ENCODE data around the gene SIRT1.
A peak's percentile ranks its signal among the peaks of the same experiment; 100 is the strongest.
"Not testable (repeated sequence)": the region's sequence is repeated elsewhere in the genome, so short reads cannot be mapped to it uniquely, and the experiment has no call there.

SIRT1 gene

DNA sequence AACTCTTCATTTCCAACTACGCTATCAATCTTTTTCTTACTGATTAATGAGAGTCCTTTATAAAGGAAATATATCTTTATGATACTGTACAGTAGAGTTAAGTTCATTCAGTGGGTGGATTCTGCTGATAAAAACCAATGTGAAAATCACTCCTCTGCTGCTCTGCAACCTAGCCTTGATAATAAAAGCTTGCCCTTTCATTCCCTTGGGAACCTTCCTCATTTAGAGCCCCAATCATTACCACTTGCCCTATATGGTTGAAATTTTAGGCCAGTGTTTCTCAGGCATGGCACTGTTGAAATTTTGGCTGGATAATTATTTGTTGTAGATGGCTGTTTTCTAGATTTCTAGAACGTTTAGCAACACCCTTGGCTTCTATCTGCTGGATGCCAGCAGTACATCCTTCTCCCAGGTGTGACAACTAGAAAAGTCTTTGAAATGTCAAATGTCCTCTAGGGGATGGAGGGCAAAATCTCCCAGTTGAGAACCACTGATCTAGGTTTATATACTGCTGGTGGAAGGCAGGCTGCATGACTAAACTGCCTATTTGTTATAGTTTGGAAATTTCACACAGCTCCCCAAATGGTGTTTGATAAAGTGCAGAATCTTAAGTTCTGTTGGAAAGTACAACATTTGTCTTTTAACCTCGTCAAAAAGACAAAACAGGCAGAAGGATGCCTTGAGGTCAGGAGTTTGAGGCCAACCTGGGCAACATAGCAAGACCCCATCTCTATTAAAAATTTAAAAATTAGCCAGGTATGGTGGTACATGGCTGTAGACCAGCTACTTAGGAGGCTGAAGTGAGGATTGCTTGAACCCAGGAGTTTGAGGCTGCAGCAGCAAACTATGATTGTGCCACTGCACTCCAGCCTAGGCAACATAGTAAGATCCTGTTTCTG lies 8.9 kb upstream of the SIRT1 start:
- FAIRE-seq (no peak), DNase-seq (ENCODE audit: extremely low spot score, insufficient read length, low read depth) (no peak)

DNA sequence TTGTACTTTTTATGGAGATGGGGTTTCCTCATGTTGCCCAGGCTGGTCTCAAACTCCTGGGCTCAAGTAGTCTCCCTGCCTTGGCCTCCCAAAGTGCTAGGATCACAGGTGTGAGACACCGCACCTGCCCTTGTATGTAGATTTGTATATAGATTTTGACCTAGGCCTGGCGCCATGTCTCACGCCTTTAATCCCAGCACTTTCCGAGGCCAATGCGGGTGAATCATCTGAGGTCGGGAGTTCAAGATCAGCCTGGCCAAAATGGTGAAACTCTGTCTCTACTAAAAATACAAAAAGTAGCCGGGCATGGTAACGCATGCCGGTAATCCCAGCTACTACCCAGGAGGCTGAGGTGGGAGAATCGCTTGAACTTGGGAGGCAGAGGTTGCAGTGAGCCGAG lies 7.0 kb upstream of the SIRT1 start:
- DNase-seq (ENCODE audit: extremely low spot score, insufficient read length, low read depth); FAIRE-seq: not testable (repeated sequence)

DNA sequence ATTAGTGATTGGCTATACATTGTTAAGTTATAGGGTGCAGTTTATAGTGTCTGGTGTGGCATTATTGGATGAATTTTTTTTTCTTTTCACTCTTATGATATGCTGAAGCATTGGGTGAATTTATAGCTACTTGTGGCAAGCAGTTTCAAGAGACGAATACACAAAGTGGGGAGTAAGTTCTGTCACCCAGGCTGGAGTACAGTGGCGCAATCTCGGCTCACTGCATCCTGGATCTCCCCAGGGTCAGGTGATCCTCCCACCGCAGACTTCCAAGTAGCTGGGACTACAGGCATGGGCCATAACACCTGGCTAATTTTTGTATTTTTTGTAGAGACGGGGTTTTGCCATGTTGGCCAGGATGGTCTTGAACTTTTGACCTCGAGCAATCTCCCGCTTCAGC lies 6.3 kb upstream of the SIRT1 start:
- FAIRE-seq = no peak

DNA sequence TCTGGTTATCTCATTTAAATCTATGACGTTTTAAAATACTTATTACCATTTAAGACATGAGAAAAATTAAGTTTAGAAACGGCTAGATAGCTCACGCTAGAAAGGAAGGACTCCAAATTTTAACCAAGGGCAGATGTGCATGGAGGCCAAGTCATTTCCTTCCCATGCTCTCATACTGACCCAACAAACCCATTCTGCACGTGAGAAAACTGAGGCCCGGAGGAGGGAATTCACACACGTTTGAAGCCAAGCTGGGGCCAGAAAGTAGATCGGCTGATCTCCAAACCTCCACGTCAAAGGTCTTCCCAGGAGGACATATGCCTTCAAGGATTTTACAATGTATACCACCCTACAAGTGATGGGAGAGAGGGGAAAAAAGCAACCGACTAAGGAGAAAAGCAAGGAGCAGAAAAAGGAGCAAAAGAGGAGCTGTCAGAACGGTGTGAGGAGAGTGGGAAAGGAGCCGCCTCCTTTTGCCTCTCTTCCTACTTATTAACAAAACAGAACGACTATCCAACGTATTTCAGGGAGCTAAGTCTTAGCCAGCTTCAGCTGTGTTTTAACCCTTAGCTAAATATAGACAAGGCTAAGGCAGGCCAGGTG lies 645 bp upstream of the SIRT1 start:
- FAIRE-seq = no peak
- no peak for DNase-seq (ENCODE audit: extremely low spot score, insufficient read length, low read depth)

More for the DNA sequence above, 6.3 kb upstream of the SIRT1 start:
- DNase-seq (ENCODE audit: extremely low spot score, insufficient read length, low read depth) = no peak

DNA sequence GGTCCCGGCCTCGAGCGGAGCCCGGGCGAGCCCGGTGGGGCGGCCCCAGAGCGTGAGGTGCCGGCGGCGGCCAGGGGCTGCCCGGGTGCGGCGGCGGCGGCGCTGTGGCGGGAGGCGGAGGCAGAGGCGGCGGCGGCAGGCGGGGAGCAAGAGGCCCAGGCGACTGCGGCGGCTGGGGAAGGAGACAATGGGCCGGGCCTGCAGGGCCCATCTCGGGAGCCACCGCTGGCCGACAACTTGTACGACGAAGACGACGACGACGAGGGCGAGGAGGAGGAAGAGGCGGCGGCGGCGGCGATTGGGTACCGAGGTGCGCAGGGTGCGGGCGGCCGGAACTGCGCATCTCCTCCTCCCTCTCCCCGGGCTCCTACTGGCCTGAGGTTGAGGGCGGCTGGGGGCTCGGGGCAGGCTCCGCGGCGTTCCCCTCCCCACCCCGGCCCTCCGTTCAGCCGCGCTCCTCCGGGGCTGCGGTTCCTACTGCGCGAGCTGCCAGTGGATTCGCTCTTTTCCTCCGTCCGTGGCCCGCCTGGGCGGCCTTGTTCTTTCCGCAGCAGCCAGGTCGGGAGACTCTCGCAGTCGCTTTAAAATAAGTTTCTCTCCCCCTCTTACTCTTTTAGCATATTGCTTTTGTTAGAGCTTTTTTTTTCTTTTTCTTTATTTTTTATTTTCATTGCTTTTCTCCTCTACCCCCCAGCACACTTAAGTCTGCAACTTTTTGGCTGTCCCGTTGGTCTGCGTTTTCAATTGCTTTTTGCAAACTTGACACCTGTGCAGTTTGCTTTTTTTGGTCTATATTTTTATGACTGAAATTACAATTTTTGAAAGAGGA lies 600 bp downstream of the SIRT1 start:
- peak; percentile 58 for DNase-seq (ENCODE audit: extremely low spot score, insufficient read length, low read depth)
- peak; percentile 18 for FAIRE-seq

DNA sequence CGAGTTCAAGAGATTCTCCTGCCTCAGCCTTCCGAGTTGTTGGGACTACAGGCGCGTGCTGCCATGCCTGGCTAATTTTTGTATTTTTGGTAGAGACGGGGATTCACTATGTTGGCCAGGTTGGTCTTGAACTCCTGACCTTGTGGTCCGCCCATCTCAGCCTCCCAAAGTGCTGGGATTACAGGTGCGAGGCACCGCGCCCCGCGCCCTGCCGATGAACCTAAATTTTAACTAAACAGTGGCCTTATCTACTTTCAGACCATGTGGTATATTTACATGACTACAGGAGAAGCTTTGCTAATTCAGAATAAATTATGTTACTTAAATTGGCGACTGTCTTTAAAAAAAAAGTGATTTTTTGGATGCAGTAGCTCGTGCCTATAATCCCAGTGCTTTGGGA lies 9.2 kb downstream of the SIRT1 start:
- no peak for DNase-seq (ENCODE audit: extremely low spot score, insufficient read length, low read depth)
- no peak for FAIRE-seq

DNA sequence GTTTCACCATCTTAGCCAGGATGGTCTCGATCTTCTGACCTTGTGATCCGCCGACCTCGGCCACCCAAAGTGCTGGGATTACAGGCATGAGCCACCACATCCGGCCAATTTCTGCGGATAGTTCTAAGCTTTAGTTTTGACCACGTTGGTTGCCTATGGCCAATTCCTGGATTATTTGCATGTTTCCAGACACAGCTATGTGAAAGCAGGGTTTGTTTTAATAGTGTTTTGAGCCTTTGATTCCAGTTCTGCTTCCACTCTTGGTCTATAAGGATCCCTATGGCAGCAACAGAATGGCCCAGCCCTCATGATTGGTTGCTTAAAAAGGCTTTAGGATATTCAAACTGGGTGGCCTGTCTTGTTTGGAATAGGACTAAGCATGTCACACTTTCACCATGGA lies 19.1 kb downstream of the SIRT1 start:
- no peak for DNase-seq (ENCODE audit: extremely low spot score, insufficient read length, low read depth)

DNA sequence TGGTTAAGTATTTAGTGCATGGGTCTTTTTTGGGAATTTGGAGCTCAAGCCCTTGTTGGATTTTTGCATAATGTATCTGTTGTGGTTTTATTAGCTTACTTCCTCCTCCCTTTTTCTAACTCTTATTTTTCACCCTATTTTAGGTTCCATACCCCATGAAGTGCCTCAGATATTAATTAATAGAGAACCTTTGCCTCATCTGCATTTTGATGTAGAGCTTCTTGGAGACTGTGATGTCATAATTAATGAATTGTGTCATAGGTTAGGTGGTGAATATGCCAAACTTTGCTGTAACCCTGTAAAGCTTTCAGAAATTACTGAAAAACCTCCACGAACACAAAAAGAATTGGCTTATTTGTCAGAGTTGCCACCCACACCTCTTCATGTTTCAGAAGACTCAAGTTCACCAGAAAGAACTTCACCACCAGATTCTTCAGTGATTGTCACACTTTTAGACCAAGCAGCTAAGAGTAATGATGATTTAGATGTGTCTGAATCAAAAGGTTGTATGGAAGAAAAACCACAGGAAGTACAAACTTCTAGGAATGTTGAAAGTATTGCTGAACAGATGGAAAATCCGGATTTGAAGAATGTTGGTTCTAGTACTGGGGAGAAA lies 28.0 kb downstream of the SIRT1 start:
- DNase-seq (ENCODE audit: extremely low spot score, insufficient read length, low read depth) (no peak), FAIRE-seq (no peak)

More for the DNA sequence above, 19.1 kb downstream of the SIRT1 start:
- no peak for FAIRE-seq

DNA sequence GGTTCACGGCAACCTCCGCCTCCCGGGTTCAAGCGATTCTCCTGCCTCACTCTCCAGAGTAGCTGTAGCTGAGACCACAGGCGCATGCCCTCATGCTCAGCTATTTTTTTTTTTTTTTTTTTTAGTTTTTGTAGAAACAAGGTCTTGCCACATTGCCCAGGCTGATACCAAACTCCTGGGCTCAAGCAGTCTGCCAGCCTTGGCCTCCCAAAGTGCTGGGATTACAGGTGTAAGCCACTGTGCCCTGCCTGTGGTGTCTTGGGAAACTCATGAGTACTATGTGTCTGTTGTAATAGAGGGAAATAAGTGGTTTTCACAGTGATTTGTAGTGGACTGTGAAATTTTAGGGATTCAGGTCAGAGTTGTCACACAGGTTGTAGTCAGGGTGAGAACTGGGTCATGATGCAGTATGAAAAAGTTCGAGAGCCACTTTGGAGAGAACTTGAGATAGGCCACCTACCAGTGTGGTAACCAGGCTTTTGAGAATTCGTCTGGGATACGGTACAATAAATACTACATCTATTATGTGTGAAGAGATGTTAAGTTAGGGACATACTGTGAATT lies 30.4 kb downstream of the SIRT1 start:
- DNase-seq (ENCODE audit: extremely low spot score, insufficient read length, low read depth) = no peak
- FAIRE-seq = no peak

DNA sequence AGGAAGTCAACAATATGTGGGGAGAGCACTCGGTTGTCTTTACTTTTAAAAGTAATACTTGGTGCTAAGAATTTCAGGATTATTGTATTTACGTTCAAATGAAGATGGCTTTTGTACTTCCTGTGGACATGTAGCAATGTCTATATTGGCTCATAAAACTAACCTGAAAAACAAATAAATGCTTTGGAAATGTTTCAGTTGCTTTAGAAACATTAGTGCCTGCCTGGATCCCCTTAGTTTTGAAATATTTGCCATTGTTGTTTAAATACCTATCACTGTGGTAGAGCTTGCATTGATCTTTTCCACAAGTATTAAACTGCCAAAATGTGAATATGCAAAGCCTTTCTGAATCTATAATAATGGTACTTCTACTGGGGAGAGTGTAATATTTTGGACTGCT lies 32.7 kb downstream of the SIRT1 start:
- DNase-seq (ENCODE audit: extremely low spot score, insufficient read length, low read depth) (no peak), FAIRE-seq (no peak)

DNA sequence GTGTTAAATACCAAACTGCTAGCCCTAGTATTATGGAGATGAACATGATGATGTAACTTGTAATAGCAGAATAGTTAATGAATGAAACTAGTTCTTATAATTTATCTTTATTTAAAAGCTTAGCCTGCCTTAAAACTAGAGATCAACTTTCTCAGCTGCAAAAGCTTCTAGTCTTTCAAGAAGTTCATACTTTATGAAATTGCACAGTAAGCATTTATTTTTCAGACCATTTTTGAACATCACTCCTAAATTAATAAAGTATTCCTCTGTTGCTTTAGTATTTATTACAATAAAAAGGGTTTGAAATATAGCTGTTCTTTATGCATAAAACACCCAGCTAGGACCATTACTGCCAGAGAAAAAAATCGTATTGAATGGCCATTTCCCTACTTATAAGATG lies 33.2 kb downstream of the SIRT1 start:
- FAIRE-seq (no peak), DNase-seq (ENCODE audit: extremely low spot score, insufficient read length, low read depth) (no peak)

DNA sequence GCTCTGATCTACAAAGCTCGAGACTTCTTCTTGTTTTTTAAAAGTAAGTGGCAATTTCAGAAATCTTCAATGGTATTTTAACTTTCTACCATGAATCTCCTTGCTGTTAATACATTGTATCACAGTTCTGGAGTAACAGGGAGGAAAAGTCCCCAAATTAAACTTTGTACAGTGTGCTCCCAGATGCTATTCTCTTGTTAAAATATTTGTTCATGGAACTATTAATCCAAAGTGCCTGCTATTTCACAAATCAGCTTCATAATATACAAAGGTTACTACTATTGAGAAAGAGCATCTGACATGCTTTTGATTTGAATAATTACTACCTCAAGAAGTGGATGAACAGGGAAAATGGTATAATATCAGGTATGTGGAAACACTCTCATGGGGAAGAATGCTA lies 36.6 kb downstream of the SIRT1 start:
- DNase-seq (ENCODE audit: extremely low spot score, insufficient read length, low read depth) = no peak
- FAIRE-seq = no peak

DNA sequence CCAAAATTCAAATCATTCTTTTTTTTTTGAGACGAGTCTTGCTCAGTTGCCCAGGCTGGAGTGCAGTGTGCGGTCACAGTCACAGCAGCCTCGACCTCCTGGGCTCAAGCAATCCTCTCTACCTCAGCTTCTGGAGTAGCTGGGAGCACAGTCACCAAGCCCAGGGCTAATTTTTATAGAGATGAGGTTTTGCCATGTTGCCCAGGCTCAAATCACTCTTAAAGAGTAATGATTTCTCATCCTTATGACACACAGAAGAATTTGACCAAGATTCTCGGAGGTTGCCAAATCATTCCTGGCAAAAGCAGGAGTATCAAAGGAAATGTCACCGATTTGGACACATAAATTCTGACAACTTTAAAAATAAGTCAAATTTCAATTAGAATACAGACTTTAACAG lies 39.1 kb downstream of the SIRT1 start:
- no peak for DNase-seq (ENCODE audit: extremely low spot score, insufficient read length, low read depth)
- no peak for FAIRE-seq

DNA sequence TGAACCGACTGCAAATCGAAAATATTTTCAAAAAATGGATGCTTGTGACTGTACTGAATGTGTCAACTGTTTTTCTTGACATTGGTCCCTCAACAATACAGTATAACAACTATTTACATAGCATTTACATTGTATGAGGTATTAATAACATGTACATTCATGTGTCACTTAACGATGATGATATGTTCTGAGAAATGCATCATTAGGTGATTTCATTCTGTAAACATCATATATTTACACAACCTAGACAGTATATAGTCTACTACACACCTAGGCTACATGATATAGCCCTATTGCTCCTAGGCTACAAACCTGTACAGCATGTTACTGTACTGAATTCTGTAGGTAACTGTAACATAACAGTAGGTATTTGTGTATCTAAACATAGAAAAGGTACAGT lies 39.7 kb downstream of the SIRT1 start:
- no peak for FAIRE-seq

DNA sequence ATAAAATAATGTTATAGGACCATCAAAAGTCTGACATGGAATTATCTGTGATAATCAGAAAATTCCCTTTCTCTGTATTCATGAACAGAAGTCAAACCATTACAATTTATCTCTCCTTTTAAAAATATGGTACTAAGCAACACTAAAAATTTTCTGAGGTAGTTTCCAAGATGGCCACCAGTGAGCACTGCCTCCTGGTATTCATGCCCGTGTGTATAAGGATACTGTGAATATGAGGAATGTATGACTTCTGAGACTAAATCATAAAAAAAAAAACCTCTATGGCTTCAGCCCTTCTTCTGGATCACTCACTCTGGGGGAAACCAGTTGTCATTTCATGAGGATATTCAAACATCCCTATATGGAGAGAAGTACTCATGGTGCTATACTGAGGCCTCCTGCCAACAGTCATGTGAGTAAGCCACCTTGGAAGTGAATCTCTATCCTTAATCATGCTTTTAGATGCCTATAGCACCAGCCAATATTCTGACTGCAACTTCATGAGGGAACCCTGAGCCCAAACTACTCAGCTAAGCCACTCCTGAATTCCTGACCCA lies 41.1 kb downstream of the SIRT1 start:
- no peak for FAIRE-seq
- no peak for DNase-seq (ENCODE audit: extremely low spot score, insufficient read length, low read depth)

More for the DNA sequence above, 39.7 kb downstream of the SIRT1 start:
- DNase-seq (ENCODE audit: extremely low spot score, insufficient read length, low read depth) = no peak

DNA sequence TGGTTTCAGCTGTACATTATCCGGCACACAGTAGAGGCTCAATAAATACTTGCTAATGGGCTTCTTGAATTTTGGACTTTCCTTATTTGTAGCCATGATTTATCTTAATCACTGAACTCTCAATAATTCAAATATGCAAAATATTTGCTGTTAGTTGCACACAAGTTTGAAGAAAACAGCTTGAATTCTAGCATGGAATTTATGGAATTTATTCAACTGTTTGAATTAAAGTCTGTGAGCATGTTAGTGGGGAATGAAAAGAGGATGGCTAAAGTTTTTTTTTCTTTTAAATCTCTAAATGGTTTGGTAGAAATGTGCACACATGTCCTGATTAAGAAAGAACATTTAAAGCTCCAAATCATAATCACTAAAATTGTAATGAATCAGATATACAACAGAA lies 42.5 kb downstream of the SIRT1 start:
- DNase-seq (ENCODE audit: extremely low spot score, insufficient read length, low read depth) (no peak), FAIRE-seq (no peak)

DNA sequence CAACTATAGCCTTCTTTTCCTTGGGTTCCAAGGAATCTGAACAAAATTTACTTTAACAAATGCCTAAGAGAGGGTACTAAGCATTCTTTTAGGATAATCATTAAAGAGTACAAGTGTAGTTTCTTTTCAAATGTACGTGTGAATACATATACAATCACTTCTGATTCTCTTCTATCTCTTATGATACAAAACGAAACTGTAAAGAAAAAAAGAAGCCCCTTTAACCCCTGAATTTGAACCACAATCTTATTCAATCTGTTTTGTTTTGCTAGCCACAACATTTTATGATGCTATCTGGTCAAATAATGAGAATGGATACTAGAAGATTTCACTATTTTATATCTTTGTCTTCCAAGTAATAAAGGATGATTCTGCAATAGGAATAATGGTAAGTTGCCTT lies 48.7 kb downstream of the SIRT1 start:
- FAIRE-seq (peak; percentile 12), DNase-seq (ENCODE audit: extremely low spot score, insufficient read length, low read depth) (no peak)

DNA sequence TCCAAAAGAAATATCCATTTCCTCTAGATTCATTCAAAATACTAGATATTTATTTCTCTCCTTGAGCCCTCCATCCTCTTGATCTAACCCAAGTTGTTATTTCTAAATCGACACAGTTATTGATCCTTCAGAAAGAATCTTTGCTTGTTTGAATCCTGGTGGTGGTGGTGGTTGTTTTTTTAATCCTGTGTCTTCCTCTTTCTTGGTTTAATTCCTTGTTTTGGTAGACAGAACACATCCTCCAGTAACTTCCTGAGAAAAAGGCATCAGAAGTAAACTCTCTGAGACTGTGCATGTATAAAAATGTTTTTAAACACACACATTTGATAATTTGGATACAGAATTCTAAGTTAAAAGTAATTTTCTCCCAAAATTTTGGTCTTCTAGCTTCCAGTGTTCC lies 49.9 kb downstream of the SIRT1 start:
- no peak for FAIRE-seq

DNA sequence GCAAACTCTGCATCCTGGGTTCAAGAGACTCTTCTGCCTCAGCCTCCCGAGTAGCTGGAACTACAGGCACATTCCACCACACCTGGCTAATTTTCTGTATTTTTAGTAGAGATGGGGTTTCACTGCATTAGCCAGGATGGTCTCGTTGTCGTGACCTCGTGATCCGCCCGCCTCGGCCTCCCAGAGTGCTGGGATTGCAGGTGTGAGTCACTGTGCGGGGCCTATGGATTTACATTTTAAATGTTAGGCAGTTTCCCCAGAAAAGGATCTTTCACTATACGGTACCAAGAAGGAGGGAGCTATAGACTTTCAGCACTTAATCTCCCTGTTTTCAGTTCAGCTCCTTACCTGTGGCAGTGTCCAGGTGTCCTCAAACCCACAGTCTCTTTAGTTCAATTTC lies 50.8 kb downstream of the SIRT1 start:
- FAIRE-seq = no peak
- no peak for DNase-seq (ENCODE audit: extremely low spot score, insufficient read length, low read depth)

More for the DNA sequence above, 49.9 kb downstream of the SIRT1 start:
- no peak for DNase-seq (ENCODE audit: extremely low spot score, insufficient read length, low read depth)

DNA sequence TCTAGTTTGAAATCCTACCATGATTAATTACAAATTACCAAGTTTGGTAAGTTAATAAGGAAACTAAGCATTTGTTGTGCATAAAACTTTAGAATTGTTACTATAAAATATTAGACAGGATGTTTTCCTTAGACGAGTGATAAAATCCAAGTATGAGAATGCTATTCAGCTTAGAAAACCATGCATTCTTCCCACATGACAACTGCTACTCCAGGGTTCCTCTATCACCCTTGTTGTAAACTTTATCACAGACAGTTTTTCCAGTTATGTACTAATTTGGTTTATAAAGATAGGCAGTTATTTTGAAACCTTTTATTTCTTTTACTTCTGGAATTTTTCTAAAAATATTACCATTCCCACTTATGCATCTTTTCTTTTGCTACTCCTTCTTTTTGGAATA lies 52.0 kb downstream of the SIRT1 start:
- no peak for FAIRE-seq
- DNase-seq (ENCODE audit: extremely low spot score, insufficient read length, low read depth) = no peak

All from GM18507 (cell line).